HG03045 (cell line): ENCODE results near the gene STAB2.
"Not testable (repeated sequence)": the region's sequence is repeated elsewhere in the genome, so short reads cannot be mapped to it uniquely, and the experiment has no call there.

Source experiments
- ATAC-seq: cut with Tn5 transposase; IDR thresholded peaks from one replicate; pipeline ENCODE4 v1.9.1; 2021; ENCODE audit warnings: mild to moderate bottlenecking, moderate library complexity; ENCODE audit not compliant: unreplicated experiment

STAB2 gene

GRCh38 chr12:103642240-103642864 lies 55.3 kb downstream of the STAB2 start:
- ATAC-seq, result no peak

DNA sequence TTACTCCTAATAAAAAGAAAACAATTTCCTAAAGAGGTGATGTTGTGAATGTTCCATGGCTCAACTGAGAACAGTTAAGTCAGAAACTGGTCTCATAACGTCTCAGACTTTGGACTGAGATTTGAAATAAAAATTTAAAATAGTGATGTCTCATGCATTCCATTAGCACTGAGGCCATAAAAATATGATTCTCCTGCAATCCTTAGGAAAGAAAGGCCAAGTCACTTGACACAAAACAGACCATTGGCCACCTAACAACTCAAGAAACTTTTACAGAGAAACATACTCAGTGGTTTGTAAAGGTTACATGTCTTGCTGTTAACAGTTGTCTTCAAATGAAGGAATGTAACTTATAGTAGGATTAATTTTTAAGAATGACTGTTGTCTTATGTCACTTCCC lies 58.1 kb downstream of the STAB2 start:
- no peak for ATAC-seq

- no peak for ATAC-seq
These were observed 60.2 kb downstream of the STAB2 start for GRCh38 chr12:103647267-103647666.

DNA sequence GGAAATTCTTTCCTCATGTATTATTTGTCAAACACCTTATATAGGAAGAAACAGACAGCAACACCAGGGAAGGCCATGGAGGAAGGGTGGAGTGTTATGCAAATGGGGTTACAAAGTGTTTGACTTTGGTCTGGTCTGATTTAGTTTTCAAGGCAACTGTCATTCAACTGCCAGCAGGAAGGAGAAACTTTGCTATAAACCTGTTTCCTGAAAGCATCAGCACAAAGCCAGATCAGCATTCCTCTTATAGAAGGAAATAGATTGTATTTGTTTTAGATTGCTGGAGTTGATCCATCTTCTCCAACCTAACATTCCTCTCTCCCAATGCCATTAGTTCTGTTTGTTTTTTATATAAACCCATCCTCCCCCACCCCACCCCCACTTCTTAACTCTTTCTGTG lies 65.7 kb downstream of the STAB2 start:
- ATAC-seq, result no peak

- not testable (repeated sequence) for ATAC-seq
These were observed 66.6 kb downstream of the STAB2 start for GRCh38 chr12:103653568-103654173.

DNA sequence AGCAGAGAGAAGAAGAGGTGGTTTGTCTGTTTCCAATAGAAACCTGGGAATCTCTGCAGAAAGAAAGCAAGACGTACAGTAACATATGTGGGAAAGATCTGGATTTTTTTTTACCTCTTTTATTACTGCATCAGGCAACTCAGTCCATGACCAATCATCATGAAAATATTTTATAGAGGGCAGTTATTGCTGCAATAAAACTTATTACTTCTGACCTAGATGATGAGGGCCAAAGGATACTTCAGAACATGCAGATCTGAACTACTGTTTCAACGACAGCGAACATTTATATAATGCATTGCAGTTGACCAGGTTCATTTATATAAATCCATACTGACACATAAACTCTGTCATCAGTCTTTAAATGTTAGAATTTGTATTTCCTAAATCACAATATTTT lies 67.7 kb downstream of the STAB2 start:
- ATAC-seq, result no peak

GRCh38 chr12:103656291-103656690 lies 69.2 kb downstream of the STAB2 start:
- no peak for ATAC-seq

- ATAC-seq, result no peak
These were observed 70.3 kb downstream of the STAB2 start for GRCh38 chr12:103657331-103657730.

GRCh38 chr12:103664626-103665025 lies 77.6 kb downstream of the STAB2 start:
- ATAC-seq, result no peak

- ATAC-seq, result no peak
These were observed 78.9 kb downstream of the STAB2 start for GRCh38 chr12:103665971-103666370.

DNA sequence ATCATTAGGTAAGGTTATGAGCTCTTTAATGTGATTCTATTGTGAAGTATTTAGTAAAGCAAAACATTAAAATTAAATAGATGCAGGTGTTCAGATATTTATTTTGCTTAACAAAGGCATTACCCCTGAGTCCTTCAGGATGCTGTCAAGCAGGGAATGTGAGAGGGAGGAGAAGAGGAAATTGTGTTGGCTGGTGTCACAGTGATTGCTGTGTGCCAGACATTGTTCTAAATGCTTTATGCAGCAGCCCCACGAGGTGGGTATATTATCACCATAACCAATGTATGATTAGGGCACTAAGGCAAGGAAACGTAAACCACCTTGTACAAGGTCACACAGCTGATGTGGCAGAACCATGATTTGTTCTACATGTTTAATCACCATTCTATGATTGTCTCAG lies 80.1 kb downstream of the STAB2 start:
- ATAC-seq, result no peak

DNA sequence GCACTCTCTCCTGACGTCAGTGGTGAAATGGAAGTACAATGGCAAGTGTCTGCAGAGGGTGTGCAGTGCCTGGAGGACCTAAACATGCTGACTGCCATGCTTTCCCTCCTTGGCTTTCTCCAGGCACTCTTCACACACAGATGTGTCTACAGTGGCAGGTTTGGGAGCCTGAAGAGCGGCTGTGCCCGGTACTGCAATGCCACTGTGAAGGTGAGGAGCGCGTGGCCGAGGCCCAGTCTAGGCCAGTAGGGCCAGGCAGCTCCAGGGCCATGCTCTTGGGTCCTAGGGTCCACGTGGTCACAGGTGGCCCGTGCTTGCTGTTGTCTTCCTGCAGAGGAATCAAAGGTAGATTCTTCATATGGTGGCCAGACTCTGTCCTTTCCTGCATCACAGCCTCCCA lies 81.4 kb downstream of the STAB2 start:
- ATAC-seq, result no peak

DNA sequence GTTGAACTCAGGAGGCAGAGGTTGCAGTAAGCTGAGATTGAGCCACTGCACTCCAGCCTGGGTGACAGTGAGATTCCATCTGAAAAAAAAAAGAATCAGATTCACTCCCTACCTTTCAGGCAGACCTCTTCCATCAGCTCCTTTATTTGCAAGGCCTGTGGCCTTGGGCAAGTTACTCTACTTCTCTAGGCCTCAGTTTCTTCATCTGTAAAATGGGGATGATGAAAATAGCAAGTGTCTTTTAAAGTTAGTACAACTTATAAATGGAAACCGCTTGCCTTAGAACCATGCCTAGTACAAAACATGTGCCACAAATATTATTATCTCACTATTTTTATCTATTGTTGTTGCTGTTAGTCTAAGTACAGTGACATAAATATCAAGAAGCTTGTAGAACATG lies 84.3 kb downstream of the STAB2 start:
- ATAC-seq, result no peak

GRCh38 chr12:103672401-103673119 lies 85.5 kb downstream of the STAB2 start:
- ATAC-seq, result no peak

GRCh38 chr12:103673487-103673886 lies 86.4 kb downstream of the STAB2 start:
- ATAC-seq, result no peak

- no peak for ATAC-seq
These were observed 86.9 kb downstream of the STAB2 start for GRCh38 chr12:103673891-103674375.

DNA sequence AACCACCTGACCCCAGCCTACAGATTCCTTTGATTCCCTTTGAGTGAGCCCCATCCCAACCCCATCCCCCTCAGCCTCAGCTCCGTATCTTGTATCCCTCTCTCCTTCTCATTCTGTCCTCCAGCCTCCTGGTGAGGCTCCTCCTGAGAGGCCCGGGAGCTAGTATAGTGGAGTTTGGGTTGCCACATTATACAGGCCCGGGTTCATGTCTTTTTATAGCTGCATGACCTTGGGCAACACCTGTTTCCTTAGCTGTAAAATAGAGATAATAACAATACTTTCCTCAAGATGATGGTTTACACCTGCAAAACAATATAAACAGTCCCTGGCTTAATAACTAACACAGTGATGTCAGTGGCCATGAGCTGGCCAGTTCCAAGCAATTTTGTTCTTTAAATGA lies 89.8 kb downstream of the STAB2 start:
- no peak for ATAC-seq

GRCh38 chr12:103677341-103677740 lies 90.3 kb downstream of the STAB2 start:
- ATAC-seq, result no peak

DNA sequence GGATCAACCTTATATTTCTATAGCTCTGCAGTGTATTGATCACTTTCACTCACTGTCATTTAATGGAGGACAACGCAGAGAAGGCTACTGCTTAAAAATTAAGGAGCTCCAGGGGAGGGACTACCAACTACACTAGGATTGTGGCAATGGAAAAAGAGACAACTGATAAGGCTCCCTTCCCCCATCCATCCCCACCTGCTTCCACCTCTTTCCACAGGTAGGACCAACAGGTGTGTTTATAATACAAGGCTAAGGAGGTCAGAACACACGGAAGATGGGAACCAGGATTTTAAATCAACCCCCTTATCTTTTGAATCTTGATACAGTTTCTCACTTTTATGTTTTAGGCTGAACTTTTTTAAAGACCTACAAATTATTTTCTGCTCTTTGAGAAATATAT lies 90.8 kb downstream of the STAB2 start:
- ATAC-seq, result no peak

- ATAC-seq, result no peak
These were observed 92.5 kb downstream of the STAB2 start for GRCh38 chr12:103679421-103680170.

GRCh38 chr12:103680591-103681141 lies 93.6 kb downstream of the STAB2 start:
- ATAC-seq, result no peak
